ENCODE measurements around the gene RGN.

GRCh38 chrX:47101206-47101605, 23.0 kb downstream of the RGN start:
- TF ChIP-seq CTCF (IDR thresholded peaks at IDR 0.05; ENCODE audit: low read depth, low read length) (no peak), POLR2A (IDR thresholded peaks at IDR 0.05; ENCODE audit: extremely low read depth, insufficient read length) (no peak), MAX (IDR thresholded peaks at IDR 0.05; ENCODE audit: low read depth, low read length) (no peak)
